ENCODE measurements around the gene MSI2. TPM values are rescaled to one million over a fixed set of nuclear protein-coding genes. Genes with fewer than 3 reads are reported as not detected.
"Not testable (repeated sequence)": the region's sequence is repeated elsewhere in the genome, so short reads cannot be mapped to it uniquely, and the experiment has no call there.

The MSI2 gene
- total and polyA plus RNA-seq, 7 donors = 37.6 to 133 (median 87.1) TPM

DNA sequence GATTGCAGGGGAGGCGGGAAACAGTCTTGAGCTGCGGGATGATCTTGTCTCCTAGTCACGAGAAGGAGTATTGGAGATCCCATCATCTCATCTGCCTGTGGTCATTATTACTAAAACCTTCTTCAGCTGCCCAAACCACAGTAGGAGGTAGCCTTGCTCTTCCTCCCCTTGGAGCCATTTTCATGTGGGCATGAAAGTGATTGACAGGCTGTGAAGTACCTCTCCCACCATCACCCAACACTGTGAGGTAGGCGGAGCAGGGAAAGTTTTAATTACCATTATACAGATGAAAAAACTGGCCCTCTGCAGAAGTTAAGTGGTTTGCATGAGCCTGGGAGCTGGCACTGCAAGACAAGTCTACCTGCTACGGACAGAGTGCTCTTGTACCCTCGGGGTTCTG lies 237.3 kb downstream of the MSI2 start:
- no peak overlapping the region for H3K4me3 ChIP-seq
- no peak for ATAC-seq
- peaks cover 48% of the 10 kb centered on the region for H3K4me1 ChIP-seq
- H3K9me3 ChIP-seq = no peaks in the 10 kb centered on the region
- 91 to 97% (median 97%) methylated on average over 6 of the region's 6 CpGs for WGBS, 3 donors
- no peak for DNase-seq
- H3K36me3 ChIP-seq (ENCODE audit: insufficient read depth in 1 of 2, low read depth in 1 of 2) = no peaks in the 10 kb centered on the region
- TF ChIP-seq CTCF (IDR thresholded peaks at IDR 0.05) = no peak
- H3K27ac ChIP-seq = no peak overlapping the region
- intact Hi-C loops (cut with DNase I) = loop anchor here in 1 of 2 donors (1.0 kb wide), 1 partner anchor 36 kb away; no protein-coding TSS in a partner anchor
- H3K27me3 ChIP-seq (ENCODE audit: insufficient read depth in 3 of 3, low read length in 2 of 3) = no peaks in the 10 kb centered on the region

DNA sequence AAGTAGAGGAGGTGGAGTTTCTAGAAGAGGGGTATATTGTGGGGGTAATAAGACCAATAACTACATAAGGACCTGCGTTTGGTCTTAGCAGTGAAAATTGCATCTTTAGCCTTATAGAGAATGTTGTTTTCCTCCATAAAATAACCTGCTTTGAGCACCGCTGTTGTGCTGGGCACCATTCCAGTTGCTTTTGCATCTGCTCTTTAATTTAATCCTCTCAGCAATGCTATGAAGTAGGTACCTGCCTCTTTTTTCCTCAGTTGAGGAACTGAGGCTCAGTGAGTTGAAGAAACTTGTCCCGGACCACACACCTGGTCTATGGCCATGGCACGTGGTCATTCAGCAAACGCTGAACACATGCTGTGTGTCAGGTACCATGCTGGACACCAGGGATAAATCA lies 238.1 kb downstream of the MSI2 start:
- no peak for DNase-seq
- Histone ChIP-seq H3K4me1 (peaks cover 40% of the 10 kb centered on the region), H3K36me3 (ENCODE audit: insufficient read depth in 1 of 2, low read depth in 1 of 2) (no peaks in the 10 kb centered on the region), H3K9me3 (no peaks in the 10 kb centered on the region), H3K27me3 (ENCODE audit: insufficient read depth in 3 of 3, low read length in 2 of 3) (no peaks in the 10 kb centered on the region), H3K4me3 (no peak overlapping the region), H3K27ac (no peak overlapping the region)
- WGBS, 3 donors = 85 to 90% (median 88%) methylated on average over 5 of the region's 5 CpGs
- no peak for ATAC-seq
- TF ChIP-seq CTCF (IDR thresholded peaks at IDR 0.05) = no peak
- intact Hi-C loops (cut with DNase I) = no loop called here

GRCh38 chr17:57495771-57496170 lies 239.4 kb downstream of the MSI2 start:
- DNase-seq (no peak), ATAC-seq (no peak)
- Histone ChIP-seq H3K4me3 (no peak overlapping the region), H3K4me1 (peaks cover 27% of the 10 kb centered on the region), H3K9me3 (no peaks in the 10 kb centered on the region), H3K36me3 (ENCODE audit: insufficient read depth in 1 of 2, low read depth in 1 of 2) (no peaks in the 10 kb centered on the region), H3K27me3 (ENCODE audit: insufficient read depth in 3 of 3, low read length in 2 of 3) (no peaks in the 10 kb centered on the region), H3K27ac (no peak overlapping the region)
- intact Hi-C loops (cut with DNase I) = no loop called here
- no peak for TF ChIP-seq CTCF (IDR thresholded peaks at IDR 0.05)
- WGBS, 3 donors = 96 to 100% (median 97%) methylated on average over 6 of the region's 6 CpGs

DNA sequence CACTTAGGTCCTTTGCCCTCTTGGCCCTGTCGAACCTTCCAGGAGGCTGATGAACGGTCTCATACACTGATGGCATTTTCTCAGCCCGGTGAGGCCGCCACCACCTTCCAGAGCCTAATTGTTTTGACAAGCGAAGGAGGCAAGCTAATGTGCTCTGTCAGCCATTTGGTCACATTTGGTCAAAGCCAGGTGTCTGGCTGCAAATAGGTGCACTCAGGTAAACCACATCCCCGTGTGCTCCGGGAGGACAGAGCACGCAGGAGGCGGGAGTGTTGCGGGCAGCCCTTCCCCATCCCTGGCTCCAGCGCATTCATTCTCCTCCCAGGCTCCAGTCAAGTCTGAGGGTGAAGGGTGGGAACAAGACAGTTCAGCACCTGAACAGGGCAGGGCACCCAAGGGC lies 240.1 kb downstream of the MSI2 start:
- TF ChIP-seq CTCF (IDR thresholded peaks at IDR 0.05) = no peak
- no peaks in the 10 kb centered on the region for H3K27me3 ChIP-seq (ENCODE audit: insufficient read depth in 3 of 3, low read length in 2 of 3)
- WGBS, 3 donors = 91 to 92% (median 91%) methylated on average over 11 of the region's 11 CpGs
- H3K36me3 ChIP-seq (ENCODE audit: insufficient read depth in 1 of 2, low read depth in 1 of 2) = no peaks in the 10 kb centered on the region
- no peaks in the 10 kb centered on the region for H3K9me3 ChIP-seq
- peaks cover 21% of the 10 kb centered on the region for H3K4me1 ChIP-seq
- intact Hi-C loops (cut with DNase I) = no loop called here
- ATAC-seq (no peak), DNase-seq (no peak)
- H3K4me3 ChIP-seq = no peak overlapping the region
- no peak overlapping the region for H3K27ac ChIP-seq

DNA sequence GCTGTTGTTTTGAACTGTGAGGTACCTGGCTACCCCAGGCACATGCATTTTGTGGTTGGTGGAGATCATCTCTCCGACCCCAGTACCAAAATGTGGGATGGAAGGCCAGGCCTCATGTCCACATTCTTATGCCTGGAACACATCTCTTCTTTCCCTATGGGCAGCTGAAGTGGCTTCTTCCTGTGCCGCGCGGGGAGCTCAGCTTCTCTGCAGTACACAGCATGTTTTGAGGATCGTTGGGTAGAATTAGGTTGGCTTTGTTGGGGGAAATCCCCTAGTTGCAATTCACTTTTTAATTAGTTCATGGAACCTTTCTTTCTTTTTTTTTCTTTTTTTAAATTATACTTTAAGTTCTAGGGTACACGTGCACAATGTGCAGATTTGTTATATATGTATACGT lies 242.1 kb downstream of the MSI2 start:
- H3K36me3 ChIP-seq (ENCODE audit: insufficient read depth in 1 of 2, low read depth in 1 of 2) = no peaks in the 10 kb centered on the region
- WGBS, 3 donors = 88 to 92% (median 90%) methylated on average over 7 of the region's 7 CpGs
- ATAC-seq (no peak), DNase-seq (no peak)
- no peak overlapping the region for H3K27ac ChIP-seq
- no peak for TF ChIP-seq CTCF (IDR thresholded peaks at IDR 0.05)
- intact Hi-C loops (cut with DNase I) = no loop called here
- no peaks in the 10 kb centered on the region for H3K27me3 ChIP-seq (ENCODE audit: insufficient read depth in 3 of 3, low read length in 2 of 3)
- no peaks in the 10 kb centered on the region for H3K9me3 ChIP-seq
- peaks cover 21% of the 10 kb centered on the region for H3K4me1 ChIP-seq
- H3K4me3 ChIP-seq = no peak overlapping the region

DNA sequence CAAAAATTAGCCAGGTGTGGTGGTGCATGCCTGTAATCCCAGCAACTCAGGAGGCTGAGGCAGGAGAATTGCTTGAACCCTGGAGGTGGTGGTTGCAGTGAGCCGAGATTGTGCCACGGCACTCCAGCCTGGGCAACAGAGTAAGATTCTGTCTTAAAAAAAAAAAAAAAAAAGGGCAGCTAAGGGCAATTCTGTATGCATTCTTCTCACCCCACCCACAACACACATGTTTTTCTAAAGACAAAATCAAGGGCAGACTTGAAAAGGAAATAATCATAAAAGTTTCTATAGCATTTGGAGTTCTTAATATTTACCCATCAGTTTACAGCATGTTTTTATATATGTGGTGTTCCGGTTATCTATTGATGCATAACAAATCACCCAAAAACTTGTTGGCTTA lies 242.9 kb downstream of the MSI2 start:
- not testable (repeated sequence) for DNase-seq, H3K9me3 ChIP-seq

More for the DNA sequence above, 242.9 kb downstream of the MSI2 start:
- ATAC-seq; H3K27ac ChIP-seq; intact Hi-C loops (cut with DNase I); H3K36me3 ChIP-seq (ENCODE audit: insufficient read depth in 1 of 2, low read depth in 1 of 2); H3K4me3 ChIP-seq; H3K27me3 ChIP-seq (ENCODE audit: insufficient read depth in 3 of 3, low read length in 2 of 3): not testable (repeated sequence)
- WGBS, 3 donors = 96 to 97% (median 96%) methylated on average over 3 of the region's 3 CpGs
- peaks cover 21% of the 10 kb centered on the region for H3K4me1 ChIP-seq

Measured in psoas muscle (tissue), 8 donors.